CD14-positive monocyte (primary cell): ENCODE results near the gene PRR33. TPM values are rescaled to one million over a fixed set of nuclear protein-coding genes. Genes with fewer than 3 reads are reported as not detected.
A peak's percentile ranks its signal among the peaks of the same experiment; 100 is the strongest.

Experiments
- DNase-seq, 3 donors: peaks; one replicate each; pipeline ENCODE4 v3.0.0-alpha.2; 2011 to 2022
- H2AFZ ChIP-seq: 2 replicates; pipeline ENCODE4 v1.6.0; 2012; ENCODE audit warnings: mild to moderate bottlenecking, low read depth, low read length, inconsistent platforms; ENCODE audit not compliant: insufficient read depth, poor library complexity, severe bottlenecking
- H3K27ac ChIP-seq, 2 donors: 1 replicate in 1 of 2; 2 replicates in 1 of 2; pipeline ENCODE4 v1.5.1; 2012 to 2013; ENCODE audit warnings: low read length in 2 of 2, control low read depth in 1 of 2, inconsistent platforms in 1 of 2, low read depth in 1 of 2, mild to moderate bottlenecking in 1 of 2
- H3K27me3 ChIP-seq, 2 donors: one replicate each; pipeline versions ENCODE4 v1.6.0 to v1.6.1; 2011 to 2013; ENCODE audit warnings: low read length in 2 of 2; ENCODE audit not compliant: control insufficient read depth in 2 of 2, insufficient read depth in 2 of 2
- H3K36me3 ChIP-seq, 2 donors: replicated peaks in 1 of 2; 1 replicate in 1 of 2; 2 replicates in 1 of 2; pipeline versions ENCODE4 v1.5.1 to v1.6.1; 2012 to 2013; ENCODE audit warnings: low read length in 2 of 2, control low read depth in 1 of 2, inconsistent platforms in 1 of 2, mild to moderate bottlenecking in 1 of 2; ENCODE audit not compliant: insufficient read depth in 2 of 2, control insufficient read depth in 1 of 2
- H3K4me1 ChIP-seq, 2 donors: 1 replicate in 1 of 2; 2 replicates in 1 of 2; pipeline versions ENCODE4 v1.5.1 to v1.6.1; 2012 to 2013; ENCODE audit warnings: low read length in 2 of 2, control low read depth in 1 of 2, inconsistent platforms in 1 of 2, mild to moderate bottlenecking in 1 of 2, moderate library complexity in 1 of 2; ENCODE audit not compliant: insufficient read depth in 2 of 2, control insufficient read depth in 1 of 2
- H3K4me2 ChIP-seq: replicated peaks from 2 replicates; pipeline ENCODE3; 2012; ENCODE audit warnings: low read length, moderate library complexity, mild to moderate bottlenecking; ENCODE audit not compliant: poor library complexity, severe bottlenecking; ENCODE audit errors: extremely low read depth
- H3K4me3 ChIP-seq, 3 experiments: fragments of 200-600 bp in 1 of 3; sonication (generic) in 1 of 3; replicated peaks in 1 of 3; 1 replicate in 2 of 3; 2 replicates in 1 of 3; pipeline ENCODE4 v1.5.1; 2011 to 2013; ENCODE audit warnings: low read length in 3 of 3, mild to moderate bottlenecking in 3 of 3, control low read depth in 2 of 3, low read depth in 2 of 3, inconsistent platforms in 1 of 3, moderate library complexity in 1 of 3
- H3K79me2 ChIP-seq: 2 replicates; pipeline ENCODE4 v1.6.0; 2012; ENCODE audit warnings: mild to moderate bottlenecking, control low read depth, inconsistent platforms, low read length, moderate library complexity; ENCODE audit not compliant: insufficient read depth
- H3K9ac ChIP-seq: 2 replicates; pipeline ENCODE4 v1.6.0; 2017; ENCODE audit warnings: low read length, mild to moderate bottlenecking; ENCODE audit not compliant: insufficient read depth, poor library complexity, severe bottlenecking
- H3K9me3 ChIP-seq, 2 donors: replicated peaks in 1 of 2; 1 replicate in 1 of 2; 2 replicates in 1 of 2; pipeline versions ENCODE4 v1.5.1 to v1.6.1; 2012 to 2013; ENCODE audit warnings: low read length in 2 of 2, control low read depth in 1 of 2; ENCODE audit not compliant: control insufficient read depth in 1 of 2, insufficient read depth in 1 of 2
- H4K20me1 ChIP-seq: 2 replicates; pipeline ENCODE4 v1.6.0; 2012; ENCODE audit warnings: mild to moderate bottlenecking, low read length, control low read depth, moderate library complexity; ENCODE audit not compliant: insufficient read depth
- H3K27ac Mint-ChIP-seq, 7 donors: one replicate each; pipeline ENCODE4 v1.8.0; 2020; ENCODE audit warnings: mild to moderate bottlenecking in 7 of 7, mixed read lengths in 7 of 7, moderate library complexity in 6 of 7, inconsistent platforms in 2 of 7
- H3K27me3 Mint-ChIP-seq, 3 donors: one replicate each; pipeline ENCODE4 v1.8.0; 2021 to 2022; ENCODE audit warnings: low read depth in 3 of 3, mild to moderate bottlenecking in 3 of 3, mixed read lengths in 3 of 3, moderate library complexity in 3 of 3, inconsistent platforms in 1 of 3
- H3K36me3 Mint-ChIP-seq, 2 donors: one replicate each; pipeline ENCODE4 v1.8.0; 2020; ENCODE audit warnings: mixed read lengths in 2 of 2, inconsistent platforms in 1 of 2, mild to moderate bottlenecking in 1 of 2
- H3K4me1 Mint-ChIP-seq: one replicate; pipeline ENCODE4 v1.8.0; 2020; ENCODE audit warnings: mild to moderate bottlenecking, mixed read lengths
- H3K4me3 Mint-ChIP-seq, 2 donors: one replicate each; pipeline ENCODE4 v1.8.0; 2020; ENCODE audit warnings: mild to moderate bottlenecking in 2 of 2, mixed read lengths in 2 of 2, moderate library complexity in 1 of 2
- H3K9me3 Mint-ChIP-seq, 7 donors: one replicate each; pipeline ENCODE4 v1.8.0; 2020 to 2022; ENCODE audit warnings: mixed read lengths in 7 of 7, mild to moderate bottlenecking in 6 of 7, moderate library complexity in 6 of 7, inconsistent platforms in 2 of 7
- WGBS: methylation state at CpG from one replicate; pipeline ENCODE4 v1.1.5; 2013; ENCODE audit warnings: missing lambda C conversion rate; ENCODE audit not compliant: insufficient coverage; 5-methylcytosine and 5-hydroxymethylcytosine counted together
- intact Hi-C, 2 donors: fragments of 100-400 bp; cut with micrococcal nuclease; formaldehyde crosslinking; loops; one replicate each; pipeline versions ENCODE4 v1.15.0 to v1.15.1; 2023
- polyA plus RNA-seq, 3 donors: library from polyadenylated mRNA; depleted of rRNA in 1 of 3; unstranded in 2 of 3; stranded (reverse) in 1 of 3; fragments of 300-500 nt in 2 of 3; fragments of >200 nt in 1 of 3; fragmentation: Illumina TruSeq in 2 of 3; gene quantifications; 1 replicate in 2 of 3; 2 replicates in 1 of 3; pipeline ENCODE4 v1.2.3, GENCODE V29; 2012 to 2021
- TF ChIP-seq, protein P1 (sequence below): fragments of 200-600 bp; IDR thresholded peaks from one replicate; pipeline ENCODE4 v1.8.0; 2022; ENCODE audit warnings: antibody characterized with exemption, mild to moderate bottlenecking

The PRR33 gene
- polyA plus RNA-seq, 3 donors, result not detected

- H3K4me3 Mint-ChIP-seq, result no peak overlapping the region
- peaks cover 50% of the 10 kb centered on the region for H3K4me1 Mint-ChIP-seq
Measured at GRCh38 chr11:1880746-1881441, 10.8 kb downstream of the PRR33 start.

More at GRCh38 chr11:1880746-1881441, 10.8 kb downstream of the PRR33 start:
- WGBS, result 74% methylated on average over 6 of the region's 9 CpGs
- TF ChIP-seq, protein P1, sequence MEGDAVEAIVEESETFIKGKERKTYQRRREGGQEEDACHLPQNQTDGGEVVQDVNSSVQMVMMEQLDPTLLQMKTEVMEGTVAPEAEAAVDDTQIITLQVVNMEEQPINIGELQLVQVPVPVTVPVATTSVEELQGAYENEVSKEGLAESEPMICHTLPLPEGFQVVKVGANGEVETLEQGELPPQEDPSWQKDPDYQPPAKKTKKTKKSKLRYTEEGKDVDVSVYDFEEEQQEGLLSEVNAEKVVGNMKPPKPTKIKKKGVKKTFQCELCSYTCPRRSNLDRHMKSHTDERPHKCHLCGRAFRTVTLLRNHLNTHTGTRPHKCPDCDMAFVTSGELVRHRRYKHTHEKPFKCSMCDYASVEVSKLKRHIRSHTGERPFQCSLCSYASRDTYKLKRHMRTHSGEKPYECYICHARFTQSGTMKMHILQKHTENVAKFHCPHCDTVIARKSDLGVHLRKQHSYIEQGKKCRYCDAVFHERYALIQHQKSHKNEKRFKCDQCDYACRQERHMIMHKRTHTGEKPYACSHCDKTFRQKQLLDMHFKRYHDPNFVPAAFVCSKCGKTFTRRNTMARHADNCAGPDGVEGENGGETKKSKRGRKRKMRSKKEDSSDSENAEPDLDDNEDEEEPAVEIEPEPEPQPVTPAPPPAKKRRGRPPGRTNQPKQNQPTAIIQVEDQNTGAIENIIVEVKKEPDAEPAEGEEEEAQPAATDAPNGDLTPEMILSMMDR, result no peak
- Mint-ChIP-seq H3K27me3 (peaks cover 0 to 3% (median 2%) of the 10 kb centered on the region in 3 donors), H3K27ac (peak overlapping the region in 2 of 7 donors; percentile 26 to 56), H3K9me3 (peaks cover 0 to 2% (median 0%) of the 10 kb centered on the region in 7 donors), H3K36me3 (peaks cover 27 to 43% of the 10 kb centered on the region in 2 donors)
- Histone ChIP-seq H3K4me2 (peak overlapping the region; percentile 12), H3K9ac (no peak overlapping the region), H3K79me2 (peaks cover 38% of the 10 kb centered on the region), H3K4me1 (peaks cover 40 to 53% of the 10 kb centered on the region in 2 donors), H2AFZ (no peak overlapping the region), H3K27ac (peak overlapping the region; percentile 23 to 26), H3K36me3 (peaks cover 58 to 66% of the 10 kb centered on the region in 2 donors), H3K27me3 (no peaks in the 10 kb centered on the region), H3K9me3 (no peaks in the 10 kb centered on the region), H4K20me1 (peaks cover 100% of the 10 kb centered on the region), H3K4me3 (no peak overlapping the region)
- no peak for DNase-seq
- intact Hi-C loops, result loop anchor here (5.0 to 10.0 kb wide), 4 partner anchors 36 to 274 kb away; partner anchors contain the start of genes KRTAP5-6 (in 1 of the 2), TNNI2 (in 1 of the 2) and TNNT3 (in 1 of the 2)
